Stimulated activated CD4-positive, alpha-beta T cell treated with anti-CD3 and anti-CD28 coated beads, Interleukin-2, amount 100 ng/mL, for 48 hours (primary cell): ENCODE data around the gene CLEC3A.
A peak's percentile ranks its signal among the peaks of the same experiment; 100 is the strongest.
"Not testable (repeated sequence)": the region's sequence is repeated elsewhere in the genome, so short reads cannot be mapped to it uniquely, and the experiment has no call there.

Experiments
- DNase-seq, 2 donors: peaks; one replicate each; pipeline ENCODE4 v3.0.0-alpha.2; 2020

Gene CLEC3A, protein sequence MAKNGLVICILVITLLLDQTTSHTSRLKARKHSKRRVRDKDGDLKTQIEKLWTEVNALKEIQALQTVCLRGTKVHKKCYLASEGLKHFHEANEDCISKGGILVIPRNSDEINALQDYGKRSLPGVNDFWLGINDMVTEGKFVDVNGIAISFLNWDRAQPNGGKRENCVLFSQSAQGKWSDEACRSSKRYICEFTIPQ

DNA sequence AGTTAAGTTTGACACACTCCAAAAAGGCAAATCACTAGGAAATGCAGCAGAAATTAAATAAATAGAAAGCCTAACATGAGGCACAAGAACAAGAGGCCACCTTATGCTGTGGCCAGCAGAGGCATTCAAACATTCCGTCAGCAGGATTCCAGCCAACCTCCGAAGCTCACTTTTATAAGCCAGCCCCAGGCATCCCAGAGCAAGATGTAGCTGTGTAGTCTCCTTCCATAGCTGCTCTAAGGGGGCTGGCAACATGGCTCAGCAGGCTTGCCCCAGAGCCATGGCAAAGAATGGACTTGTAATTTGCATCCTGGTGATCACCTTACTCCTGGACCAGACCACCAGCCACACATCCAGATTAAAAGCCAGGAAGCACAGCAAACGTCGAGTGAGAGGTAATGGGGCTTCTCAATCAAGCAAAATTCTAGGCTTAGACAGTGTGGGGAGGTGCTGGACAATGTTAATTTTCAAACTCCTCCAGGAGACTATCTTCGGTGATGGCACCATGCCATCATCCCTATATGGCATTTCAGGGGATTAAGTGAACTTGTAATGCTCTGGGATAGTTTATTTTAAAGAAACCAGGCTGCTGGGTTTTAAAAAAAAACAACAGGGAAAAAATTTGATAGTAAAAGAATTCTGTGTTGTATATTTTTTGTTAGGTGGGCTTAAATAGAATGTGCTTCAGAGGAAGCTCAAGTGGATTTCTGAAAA lies at the start of gene CLEC3A:
Gene CLEC3A, plus strand, starts transcription at position 202 of the 714 bp plus-strand sequence. Its CDS starts 79 bp downstream, at position 281.
- DNase-seq, result no peak

DNA sequence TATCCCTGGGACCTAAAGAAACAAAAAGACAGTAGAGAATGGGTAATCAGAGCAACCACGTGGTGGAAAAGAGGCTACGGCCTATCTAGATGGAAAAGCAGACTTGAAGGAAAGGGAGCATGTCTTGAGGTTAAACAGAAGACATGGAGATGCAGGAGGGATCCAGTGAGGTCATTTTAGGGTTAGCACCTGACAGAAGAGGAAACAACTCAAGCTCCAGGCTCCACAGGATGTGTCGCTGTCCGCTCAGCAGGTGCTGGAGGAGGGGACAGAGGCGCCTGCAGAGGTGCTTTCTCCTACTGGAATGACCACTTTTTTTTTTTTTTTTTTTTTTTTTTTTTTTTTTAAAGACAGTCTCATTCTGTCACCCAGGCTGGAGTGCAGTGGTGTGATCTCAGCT lies 47.5 kb upstream of the CLEC3A start:
- no peak for DNase-seq

- no peak for DNase-seq
Measured at GRCh38 chr16:77975942-77976341, 46.4 kb upstream of the CLEC3A start.

GRCh38 chr16:77977339-77977738 lies 45.0 kb upstream of the CLEC3A start:
- DNase-seq, result no peak

DNA sequence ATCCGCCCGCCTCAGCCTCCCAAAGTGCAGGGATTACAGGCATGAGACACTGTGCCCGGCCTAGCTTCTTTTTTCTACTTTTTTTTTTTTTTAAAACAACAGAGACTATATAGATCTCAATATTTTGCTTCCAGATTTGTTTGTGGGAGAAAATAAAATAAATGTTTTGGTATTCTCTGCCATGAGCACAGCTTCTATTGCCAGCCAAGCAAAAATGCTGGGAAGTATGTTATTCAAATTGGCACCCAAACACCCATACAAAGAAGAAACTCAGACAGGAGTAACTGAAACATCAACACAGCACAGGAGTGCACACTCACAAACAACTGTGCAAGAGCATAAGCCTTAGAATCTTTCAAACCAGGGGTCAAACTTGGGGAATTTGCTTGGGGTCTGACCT lies 37.2 kb upstream of the CLEC3A start:
- no peak for DNase-seq

- no peak for DNase-seq
Measured at GRCh38 chr16:77986011-77986740, 36.2 kb upstream of the CLEC3A start.

DNA sequence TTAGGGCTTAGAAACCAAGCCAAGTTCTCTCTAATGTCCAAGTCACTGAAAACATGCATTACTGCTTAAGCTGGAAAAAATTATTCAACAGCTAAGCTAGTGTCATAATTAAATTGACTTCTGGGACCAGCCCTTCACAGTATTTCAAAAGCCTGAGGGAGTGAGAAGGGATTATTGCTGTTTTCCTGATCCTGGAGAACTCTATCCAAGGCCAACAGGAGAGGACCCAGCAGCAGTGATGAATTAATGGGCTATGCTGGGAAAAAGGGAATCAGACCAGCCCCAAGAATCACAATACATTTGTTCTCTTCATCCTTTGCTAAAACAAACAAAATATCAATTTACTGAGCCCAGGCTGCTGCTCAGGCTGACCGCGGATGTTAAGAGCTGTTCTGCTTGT lies 34.5 kb upstream of the CLEC3A start:
- DNase-seq, result no peak

DNA sequence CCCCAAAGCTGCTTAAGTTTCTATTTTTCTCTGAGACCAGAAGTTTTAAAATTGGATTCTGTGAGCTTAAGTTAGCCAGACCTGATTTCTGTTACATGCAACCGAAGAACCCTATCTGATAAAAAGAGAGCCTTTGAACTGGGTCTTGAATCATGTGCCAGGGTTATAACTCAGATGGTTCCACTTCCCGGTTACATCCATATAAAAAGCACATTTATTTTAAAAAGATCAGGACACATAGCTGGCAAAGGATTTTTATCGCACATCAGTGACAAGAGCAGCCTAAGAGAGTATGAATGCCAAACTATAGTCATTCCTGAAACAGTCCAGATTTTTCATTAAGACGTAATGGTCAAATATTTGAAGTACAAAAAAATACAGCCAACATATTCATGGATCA lies 32.5 kb upstream of the CLEC3A start:
- DNase-seq, result no peak

GRCh38 chr16:77991701-77992100 lies 30.6 kb upstream of the CLEC3A start:
- DNase-seq, result no peak

GRCh38 chr16:77992381-77992780 lies 30.0 kb upstream of the CLEC3A start:
- not testable (repeated sequence) for DNase-seq

DNA sequence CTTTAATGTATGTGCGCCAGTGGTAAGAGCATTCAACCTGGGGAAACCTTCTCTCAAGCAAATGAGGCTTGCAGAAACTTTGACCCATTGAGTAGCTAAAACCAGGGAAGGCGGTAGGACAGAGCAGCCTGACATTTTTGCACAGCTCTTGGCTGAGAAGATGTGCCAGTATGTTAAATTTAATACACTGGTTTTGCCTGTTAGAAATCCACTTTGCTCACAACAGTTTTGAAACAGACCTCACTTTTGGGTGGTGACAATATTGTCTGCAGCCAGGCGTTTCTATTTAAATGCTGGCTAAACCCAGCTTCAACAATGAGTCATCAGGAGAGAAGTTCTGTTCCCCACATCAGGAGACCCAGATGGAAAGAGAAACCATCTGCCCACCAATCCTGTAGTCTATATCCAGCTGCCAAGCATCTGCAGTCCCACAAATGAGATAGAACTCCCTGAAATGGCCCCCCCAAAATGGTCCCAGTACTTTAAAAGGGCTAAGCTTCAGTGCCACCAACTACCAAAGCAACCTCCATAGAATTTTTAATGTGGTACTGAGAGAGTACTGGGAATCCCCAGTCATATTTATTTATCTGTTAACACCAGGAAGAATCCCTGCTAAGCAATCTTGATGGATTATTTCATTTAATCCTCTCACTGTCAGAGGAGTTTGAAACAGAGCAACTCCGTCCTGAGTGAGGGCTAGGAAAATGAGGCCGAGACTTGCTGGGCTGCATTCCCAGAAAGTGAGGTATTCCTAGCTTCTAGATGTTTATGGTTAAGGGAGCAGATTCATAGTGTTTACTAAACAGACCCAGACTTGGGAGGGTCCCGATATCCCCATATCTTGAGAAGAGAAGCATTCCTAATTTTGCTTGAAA lies 29.0 kb upstream of the CLEC3A start:
- DNase-seq, result no peak

DNA sequence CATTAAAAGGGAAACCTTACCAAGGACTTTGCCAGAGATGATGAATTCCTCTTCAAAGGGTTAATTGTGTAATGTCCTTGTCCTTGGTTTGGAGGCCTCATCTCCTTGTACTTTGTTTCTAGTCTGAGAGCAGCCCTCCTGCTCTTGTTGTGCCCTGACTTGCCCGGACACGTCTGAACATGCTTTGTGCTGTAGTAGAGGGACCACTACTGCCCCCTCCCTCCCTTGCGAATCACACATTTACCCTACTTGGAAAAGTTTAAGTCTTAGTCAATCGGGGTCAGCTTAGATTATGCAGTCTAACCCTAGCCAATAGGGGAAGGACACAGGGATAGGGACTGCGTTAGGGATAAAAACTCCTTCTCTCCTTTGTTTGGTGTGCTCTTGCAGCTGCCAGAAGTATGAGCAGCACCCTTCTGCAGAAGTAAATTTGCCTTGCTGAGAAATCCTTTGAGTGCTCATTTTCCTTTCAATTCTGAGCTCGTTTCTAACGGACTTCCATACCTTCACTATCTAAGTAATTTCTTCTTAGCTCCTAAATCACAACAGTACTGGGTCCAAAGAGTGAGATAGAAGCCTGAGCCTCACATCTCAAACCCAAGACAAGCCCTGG lies 26.4 kb upstream of the CLEC3A start:
- no peak for DNase-seq

GRCh38 chr16:77998350-77999023 lies 23.9 kb upstream of the CLEC3A start:
- no peak for DNase-seq

- DNase-seq, result no peak
Measured at GRCh38 chr16:78001451-78002025, 20.8 kb upstream of the CLEC3A start.

DNA sequence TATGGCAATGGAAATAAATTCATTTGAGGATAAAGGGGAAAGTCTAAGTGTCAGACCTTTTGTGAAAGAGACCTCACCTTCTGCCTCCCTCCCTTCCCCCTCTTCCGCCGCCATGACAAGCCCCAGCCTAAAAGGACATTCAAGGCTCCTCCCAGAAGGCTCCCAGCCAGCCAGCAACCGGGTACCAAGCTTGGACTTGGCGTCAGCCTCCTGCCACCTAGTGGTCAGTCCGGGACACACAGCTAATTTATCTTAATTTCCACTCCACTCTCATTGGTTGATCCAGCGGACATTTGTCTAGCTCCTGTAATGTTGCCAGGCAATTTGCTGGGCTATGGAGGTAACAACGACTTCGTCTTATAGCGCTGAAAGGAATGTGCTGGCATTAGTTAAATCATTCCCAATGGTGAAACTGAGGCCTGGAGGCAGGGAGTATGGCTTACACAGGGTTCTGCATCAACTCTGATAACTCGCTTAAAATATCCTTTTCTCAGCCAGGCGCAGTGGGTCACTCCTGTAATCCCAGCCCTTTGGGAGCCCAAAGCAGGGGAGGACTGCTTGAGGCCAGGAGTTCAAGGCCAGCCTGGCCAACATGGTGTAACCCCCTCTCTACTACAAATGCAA lies 19.3 kb upstream of the CLEC3A start:
- peak; percentile 71 to 72 for DNase-seq

GRCh38 chr16:78004517-78004916 lies 17.8 kb upstream of the CLEC3A start:
- DNase-seq, result no peak

DNA sequence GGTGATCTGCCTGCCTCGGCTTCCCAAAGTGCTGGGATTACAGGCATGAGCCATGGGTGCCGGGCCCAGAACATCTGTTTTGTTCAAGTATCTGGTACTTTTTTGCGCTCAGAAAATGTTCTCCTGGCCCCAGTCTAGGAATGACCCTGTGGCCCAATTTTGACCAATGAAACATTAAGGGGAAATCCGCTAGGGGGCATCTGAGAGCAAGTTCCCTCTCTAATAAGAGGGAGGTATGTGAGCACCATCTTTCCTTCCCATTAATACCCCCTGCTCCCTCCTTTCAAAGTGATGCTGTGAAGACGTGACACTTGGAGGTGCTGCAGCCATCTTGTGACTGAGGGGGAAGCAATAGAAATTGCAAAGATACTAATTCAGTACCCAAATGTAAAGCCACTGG lies 16.5 kb upstream of the CLEC3A start:
- no peak for DNase-seq

DNA sequence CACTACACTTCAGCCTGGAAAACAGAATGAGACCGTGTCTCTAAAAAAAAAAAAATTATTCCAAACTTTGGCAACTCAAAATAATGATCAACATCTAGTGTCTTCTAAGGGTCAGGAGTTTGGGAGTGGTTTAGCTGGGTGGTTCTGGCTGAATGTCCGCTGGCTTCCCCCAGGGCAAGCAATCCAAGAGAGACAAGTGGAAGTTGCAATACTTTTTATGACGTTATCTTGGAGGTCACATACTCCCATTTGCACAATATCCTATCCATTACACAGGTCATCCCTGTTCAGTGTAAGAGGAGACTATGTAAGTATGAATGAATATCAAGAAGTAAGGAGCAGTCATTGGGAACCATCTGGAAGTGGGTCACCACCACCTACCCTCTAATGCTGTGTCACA lies 15.2 kb upstream of the CLEC3A start:
- DNase-seq, result no peak

- DNase-seq, result no peak
Measured at GRCh38 chr16:78024159-78024558, 1.8 kb downstream of the CLEC3A start.

DNA sequence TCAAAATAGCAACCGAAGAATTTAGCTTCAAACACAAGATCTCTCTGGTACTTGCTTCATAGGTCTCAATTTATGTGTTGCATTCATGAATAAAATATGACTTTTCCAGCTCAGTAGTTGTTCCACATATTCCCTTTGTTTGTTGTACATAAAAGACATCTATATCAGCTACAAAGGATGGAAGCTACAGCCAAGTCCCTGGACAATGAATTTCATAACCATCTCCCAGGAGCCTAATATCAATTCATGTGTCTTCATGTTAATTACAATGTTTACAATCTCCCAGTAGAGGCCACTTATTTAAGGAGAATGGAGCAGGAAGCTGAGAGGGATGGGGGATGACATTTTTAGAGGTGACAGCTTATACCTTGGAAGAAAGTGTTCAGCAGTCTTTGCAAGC lies 3.3 kb downstream of the CLEC3A start:
- DNase-seq, result no peak

GRCh38 chr16:78028018-78028417 lies 5.7 kb downstream of the CLEC3A start:
- no peak for DNase-seq
